Islet of Langerhans (tissue), 1 donor: ENCODE results near the gene AMACR.

ENCODE experiments used
- FAIRE-seq: peaks from one replicate; lab custom pipeline; 2011; peaks lifted over from hg19 to GRCh38; lab: Jason Lieb, UNC

The AMACR gene

DNA sequence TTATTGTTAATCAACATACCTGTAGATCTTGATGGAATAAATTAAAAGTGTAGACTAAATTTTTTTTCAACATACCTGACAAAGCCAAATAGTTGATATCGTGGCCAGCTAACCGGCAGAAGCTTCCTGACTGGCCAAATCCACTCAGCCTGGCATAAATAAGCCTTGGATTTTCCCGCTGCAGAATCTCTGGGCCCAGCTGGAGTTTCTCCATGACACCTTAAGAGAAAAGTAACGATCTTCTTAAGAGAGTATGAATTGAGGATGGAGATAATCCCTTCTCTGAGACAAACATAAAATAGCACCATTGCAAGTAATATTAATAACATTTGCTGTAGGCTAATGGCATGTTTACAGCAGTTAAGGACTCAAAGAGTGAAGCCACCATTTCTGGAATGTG lies 2.2 kb downstream of the AMACR start:
- FAIRE-seq, result no peak

- FAIRE-seq, result no peak
These were observed 2.6 kb downstream of the AMACR start for GRCh38 chr5:34005211-34005610.

GRCh38 chr5:34003941-34004340 lies 3.9 kb downstream of the AMACR start:
- FAIRE-seq, result no peak

DNA sequence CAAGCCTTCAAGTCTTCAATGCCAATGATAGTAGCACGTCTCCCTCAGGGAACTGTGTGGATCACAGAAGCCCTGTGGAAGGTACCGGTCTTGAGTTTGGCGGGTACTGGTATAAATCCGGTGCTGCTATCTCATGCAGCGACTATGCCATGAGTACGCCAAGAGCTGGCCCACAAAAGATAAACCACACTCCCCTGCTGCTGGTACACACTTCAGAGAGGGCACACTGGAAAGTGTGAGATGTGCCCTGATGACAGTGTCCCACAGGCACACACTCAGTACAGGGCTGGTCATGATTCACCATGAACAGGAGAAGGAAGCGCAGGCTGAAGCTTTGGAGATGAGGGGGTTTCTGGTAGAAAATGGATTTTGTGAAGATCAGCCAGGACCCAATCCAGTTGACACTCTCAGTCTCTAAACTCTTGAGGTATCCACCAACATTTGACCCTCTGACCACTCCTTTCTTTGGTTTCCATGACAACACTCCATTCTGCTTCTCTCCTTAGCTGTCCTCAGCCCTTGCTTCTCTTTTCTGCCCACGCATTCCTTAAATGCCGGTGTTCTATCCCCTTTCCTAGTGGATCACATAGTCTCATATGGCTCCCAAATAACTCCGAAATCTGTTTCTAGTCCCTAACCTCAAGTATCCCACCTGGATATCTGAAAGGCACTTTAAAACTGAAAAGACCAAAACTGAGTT lies 5.1 kb downstream of the AMACR start:
- FAIRE-seq, result no peak

DNA sequence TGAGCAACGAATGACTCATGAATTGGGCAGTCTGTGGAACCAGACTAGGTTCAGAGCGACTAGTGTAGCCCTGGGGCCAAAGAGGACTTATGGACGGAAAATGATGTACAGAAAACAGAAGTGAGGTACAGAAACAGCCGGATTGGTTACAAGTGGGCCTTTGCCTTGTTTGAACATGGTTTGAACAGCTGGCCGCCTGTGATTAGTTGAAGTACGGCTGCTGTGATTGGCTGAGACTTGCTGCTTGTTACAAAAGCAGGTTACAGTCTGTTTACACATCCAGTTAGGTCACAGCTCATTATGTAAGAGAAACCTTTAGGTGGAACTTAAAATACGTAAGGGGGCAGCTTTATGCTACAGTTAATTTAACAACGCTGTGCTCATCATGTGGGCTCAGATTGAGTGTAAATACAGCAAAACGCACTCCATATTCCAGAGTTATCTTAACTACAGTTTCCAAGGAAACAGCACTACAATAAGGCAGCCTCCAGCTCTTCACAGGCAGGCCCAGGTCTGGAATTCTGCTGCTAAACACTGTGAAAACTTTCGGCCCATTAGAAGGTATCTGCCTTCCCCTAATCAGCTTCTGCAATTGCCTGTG lies 6.5 kb downstream of the AMACR start:
- peak; percentile 99 for FAIRE-seq

GRCh38 chr5:33999978-34000377 lies 7.9 kb downstream of the AMACR start:
- no peak for FAIRE-seq

- FAIRE-seq, result peak; percentile 97
These were observed 10.4 kb downstream of the AMACR start for GRCh38 chr5:33997331-33997983.

GRCh38 chr5:33995865-33996264 lies 12.0 kb downstream of the AMACR start:
- no peak for FAIRE-seq

DNA sequence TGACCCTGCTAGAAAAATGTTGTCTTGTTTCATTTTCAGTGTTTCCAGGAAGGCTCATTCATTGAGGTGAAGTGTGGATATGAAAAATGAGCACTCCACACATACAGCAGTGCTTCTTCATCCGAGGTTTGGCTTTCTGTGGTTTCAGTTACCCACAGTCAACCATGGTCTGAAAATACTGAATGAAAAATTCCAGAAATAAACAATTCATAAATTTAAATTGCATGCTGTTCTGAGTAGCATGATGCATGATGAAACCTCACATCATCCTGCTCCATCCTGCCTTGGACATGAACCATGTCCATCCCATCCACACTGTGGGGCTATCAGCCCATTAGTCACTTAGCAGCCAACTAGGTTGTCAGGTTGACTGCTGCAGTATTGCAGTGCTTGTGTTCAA lies 13.0 kb downstream of the AMACR start:
- FAIRE-seq, result no peak

- no peak for FAIRE-seq
These were observed 15.0 kb downstream of the AMACR start for GRCh38 chr5:33992864-33993263.

GRCh38 chr5:33985447-33985846 lies 22.4 kb downstream of the AMACR start:
- FAIRE-seq, result no peak

DNA sequence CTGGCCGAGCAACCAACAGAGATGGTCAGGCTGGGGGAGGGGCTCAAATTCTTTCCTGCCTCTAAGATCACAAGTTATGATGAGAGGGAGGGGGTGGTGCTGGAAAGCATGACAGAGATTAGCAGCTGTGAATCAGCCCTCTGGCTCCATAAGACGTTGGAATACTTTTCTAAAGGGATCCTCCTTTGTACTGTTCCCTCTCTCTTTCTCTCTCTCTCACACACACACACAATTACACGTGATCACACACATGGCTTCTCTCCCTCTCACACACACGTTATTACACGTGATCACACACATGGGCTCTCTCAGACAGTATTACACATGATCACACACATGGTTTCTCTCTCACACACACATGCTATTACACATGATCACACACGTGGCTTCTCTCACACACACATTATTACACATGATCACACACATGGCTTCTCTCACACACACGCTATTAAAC lies 23.2 kb downstream of the AMACR start, which contains the start of gene SLC45A2:
Gene SLC45A2, minus strand, starts transcription at position 23 of the 454 bp plus-strand sequence. CDS start 110 bp downstream, outside the sequence.
- FAIRE-seq, result no peak

GRCh38 chr5:33984178-33984577 lies 23.7 kb downstream of the AMACR start:
- FAIRE-seq, result no peak

DNA sequence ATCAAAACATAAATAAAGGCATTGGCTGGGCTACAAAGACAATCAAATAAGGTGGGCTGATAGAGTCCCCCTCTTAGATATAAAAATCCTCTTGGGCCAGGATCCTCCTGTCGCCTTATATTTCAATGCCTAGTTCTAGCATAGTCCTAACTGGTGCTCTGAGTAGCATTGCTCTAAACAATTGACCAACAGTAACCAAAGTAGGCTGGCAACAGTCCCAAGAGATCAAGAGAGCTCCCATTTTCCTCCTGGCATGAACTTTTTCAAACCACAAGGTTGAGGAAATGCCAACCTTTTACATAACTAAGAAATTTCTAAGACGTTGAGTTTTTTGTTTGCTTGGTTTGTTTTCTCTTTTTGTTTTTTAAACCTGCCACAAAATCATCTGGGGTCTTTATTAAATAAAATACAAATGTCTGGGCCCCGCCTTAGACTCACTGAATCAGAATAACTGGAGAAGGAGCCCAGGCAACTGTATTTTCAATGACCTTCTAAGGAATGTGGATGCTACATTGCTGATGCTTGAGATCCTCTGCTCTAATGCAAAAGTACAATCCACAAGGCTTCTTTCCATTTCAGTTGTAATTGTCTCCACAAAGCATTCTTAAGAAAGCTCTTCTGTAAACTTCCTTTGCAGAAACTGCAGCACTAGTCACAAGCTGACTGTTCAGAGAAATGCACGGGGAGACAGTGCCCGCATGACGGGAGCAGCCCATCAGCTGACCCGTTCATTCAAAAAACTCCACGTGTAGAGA lies 26.3 kb downstream of the AMACR start:
- FAIRE-seq, result no peak

GRCh38 chr5:33980030-33980429 lies 27.8 kb downstream of the AMACR start:
- FAIRE-seq, result no peak

GRCh38 chr5:33978306-33978705 lies 29.5 kb downstream of the AMACR start:
- FAIRE-seq, result no peak

- FAIRE-seq, result no peak
These were observed 31.5 kb downstream of the AMACR start for GRCh38 chr5:33976307-33976706.

DNA sequence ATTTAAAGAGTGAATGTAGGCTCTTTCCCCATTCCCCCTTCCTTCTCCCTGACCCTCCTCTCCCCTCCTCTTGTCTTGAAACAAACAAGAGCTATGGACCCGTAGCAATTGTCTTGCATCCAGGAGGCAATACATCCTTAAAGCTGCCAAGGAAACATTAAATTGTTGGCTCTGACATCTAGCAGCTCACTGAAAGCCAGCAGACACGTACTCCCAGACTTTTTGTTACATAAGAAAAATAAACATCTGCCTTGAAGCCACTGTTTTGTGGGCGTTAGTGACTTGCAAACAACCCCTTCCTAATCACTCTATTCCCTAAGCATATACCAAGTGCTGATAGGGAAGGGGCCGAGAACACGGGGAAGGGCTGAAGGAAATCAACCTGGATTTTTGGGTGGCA lies 32.0 kb downstream of the AMACR start:
- no peak for FAIRE-seq

DNA sequence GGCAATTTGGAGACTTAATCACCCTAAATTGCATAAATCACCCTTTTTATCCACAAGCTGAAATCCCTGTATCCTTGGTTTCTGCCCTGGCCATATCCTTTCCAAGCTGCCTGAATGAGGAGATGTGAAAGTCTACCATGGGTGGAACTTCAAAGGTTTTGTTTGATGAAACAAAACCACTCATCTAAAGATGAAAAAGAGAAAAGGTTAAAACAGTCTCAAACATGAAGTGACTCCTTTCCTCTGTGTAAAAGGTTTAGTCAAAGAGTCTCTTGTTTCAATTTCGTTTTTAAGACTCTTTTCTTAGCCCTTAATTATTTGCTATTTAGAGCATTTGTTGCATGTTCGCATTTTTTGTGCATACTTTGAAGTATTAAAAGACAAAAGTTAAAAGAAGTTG lies 34.6 kb downstream of the AMACR start:
- FAIRE-seq, result no peak

- FAIRE-seq, result peak; percentile 53
These were observed 38.0 kb downstream of the AMACR start for GRCh38 chr5:33969572-33970452.

GRCh38 chr5:33968211-33969005 lies 39.4 kb downstream of the AMACR start:
- FAIRE-seq, result no peak
